GM23248 (cell line): ENCODE measurements around the gene FOXB2. TPM values are rescaled to one million over a fixed set of nuclear protein-coding genes. Genes with fewer than 3 reads are reported as not detected.

Experiments used
- DNase-seq: peaks from one replicate; pipeline ENCODE4 v3.0.0-alpha.2; 2015
- H2AFZ ChIP-seq: fragments of 200-600 bp; sonication (generic); 2 replicates; pipeline ENCODE4 v1.6.1; 2016; ENCODE audit warnings: antibody characterized with exemption
- H3F3A ChIP-seq: fragments of 200-600 bp; sonication (generic); 2 replicates; pipeline ENCODE4 v1.6.1; 2016; ENCODE audit warnings: mild to moderate bottlenecking, antibody characterized with exemption, mixed run types; ENCODE audit not compliant: insufficient read depth
- H3K27ac ChIP-seq: fragments of 200-600 bp; sonication (generic); 2 replicates; pipeline ENCODE4 v1.5.1; 2016; ENCODE audit warnings: mild to moderate bottlenecking
- H3K27me3 ChIP-seq: fragments of 200-600 bp; sonication (generic); replicated peaks from 2 replicates; pipeline ENCODE4 v1.6.1; 2016; ENCODE audit warnings: mild to moderate bottlenecking; ENCODE audit not compliant: insufficient read depth
- H3K36me3 ChIP-seq: fragments of 200-600 bp; sonication (generic); 2 replicates; pipeline ENCODE4 v1.6.1; 2016; ENCODE audit warnings: low read depth, mild to moderate bottlenecking
- H3K4me1 ChIP-seq: fragments of 200-600 bp; sonication (generic); 2 replicates; pipeline ENCODE4 v1.6.1; 2016; ENCODE audit warnings: mild to moderate bottlenecking; ENCODE audit not compliant: insufficient read depth
- H3K4me2 ChIP-seq: fragments of 200-600 bp; sonication (generic); one replicate; pipeline ENCODE4 v1.6.1; 2016; ENCODE audit warnings: mild to moderate bottlenecking; ENCODE audit not compliant: unreplicated experiment
- H3K4me3 ChIP-seq: fragments of 200-600 bp; sonication (generic); 2 replicates; pipeline ENCODE4 v1.5.1; 2016; ENCODE audit warnings: mild to moderate bottlenecking
- H3K79me2 ChIP-seq: fragments of 200-600 bp; sonication (generic); 2 replicates; pipeline ENCODE4 v1.6.1; 2016; ENCODE audit warnings: mild to moderate bottlenecking; ENCODE audit not compliant: insufficient read depth
- H3K9ac ChIP-seq: fragments of 200-600 bp; sonication (generic); 2 replicates; pipeline ENCODE4 v1.6.1; 2016; ENCODE audit warnings: mild to moderate bottlenecking
- H3K9me2 ChIP-seq: fragments of 200-600 bp; sonication (generic); 2 replicates; pipeline ENCODE4 v1.6.1; 2016; ENCODE audit warnings: mixed run types, mild to moderate bottlenecking, moderate library complexity; ENCODE audit not compliant: insufficient read depth
- H3K9me3 ChIP-seq: fragments of 200-600 bp; sonication (generic); one replicate; pipeline ENCODE4 v1.6.1; 2017; ENCODE audit warnings: low read depth
- H4K20me1 ChIP-seq: fragments of 200-600 bp; sonication (generic); 2 replicates; pipeline ENCODE4 v1.6.0; 2016; ENCODE audit not compliant: insufficient read depth
- EZH2 ChIP-seq: fragments of 200-600 bp; sonication (generic); IDR thresholded peaks from 2 replicates; pipeline ENCODE4 v1.6.1; 2018; ENCODE audit warnings: antibody characterized with exemption, mild to moderate bottlenecking; ENCODE audit not compliant: insufficient read depth, poor library complexity, severe bottlenecking
- EZH2phosphoT487 ChIP-seq: fragments of 200-600 bp; sonication (generic); IDR thresholded peaks from 2 replicates; pipeline ENCODE4 v1.6.1; 2018; ENCODE audit warnings: antibody characterized with exemption, moderate library complexity, mild to moderate bottlenecking, low read depth; ENCODE audit not compliant: insufficient read depth
- WGBS, 2 experiments: methylation state at CpG; one replicate each; pipeline ENCODE4 v1.1.6; 2015 to 2017; ENCODE audit warnings: low lambda C conversion rate in 2 of 2, low coverage in 1 of 2; ENCODE audit errors: missing lambda C conversion rate in 2 of 2; 5-methylcytosine and 5-hydroxymethylcytosine counted together
- in situ Hi-C: fragments of 300-500 bp; cut with MboI; formaldehyde crosslinking; loops from 2 replicates; pipeline ENCODE4 v1.15.0; 2020
- polyA plus RNA-seq: library from polyadenylated mRNA; unstranded; fragments of >200 nt; fragmentation: Nextera tagmentation; extraction: Ambion mirVana; gene quantifications from 2 replicates; pipeline ENCODE4 v1.2.1, GENCODE V29; 2016
- small RNA-seq: library from RNA; depleted of rRNA; stranded (forward); fragments of <200 nt; gene quantifications from one replicate; pipeline ENCODE3, GENCODE V24; 2014; ENCODE audit warnings: low read depth, low replicate concordance
- total RNA-seq: library from RNA; depleted of rRNA; stranded (reverse); fragments of >200 nt; shearing (Covaris generic); gene quantifications from 2 replicates; pipeline ENCODE4 v1.2.3, GENCODE V29; 2014; rRNA removed

FOXB2 gene
- total and polyA plus RNA-seq, 2 experiments from 2014 or later = not detected

DNA sequence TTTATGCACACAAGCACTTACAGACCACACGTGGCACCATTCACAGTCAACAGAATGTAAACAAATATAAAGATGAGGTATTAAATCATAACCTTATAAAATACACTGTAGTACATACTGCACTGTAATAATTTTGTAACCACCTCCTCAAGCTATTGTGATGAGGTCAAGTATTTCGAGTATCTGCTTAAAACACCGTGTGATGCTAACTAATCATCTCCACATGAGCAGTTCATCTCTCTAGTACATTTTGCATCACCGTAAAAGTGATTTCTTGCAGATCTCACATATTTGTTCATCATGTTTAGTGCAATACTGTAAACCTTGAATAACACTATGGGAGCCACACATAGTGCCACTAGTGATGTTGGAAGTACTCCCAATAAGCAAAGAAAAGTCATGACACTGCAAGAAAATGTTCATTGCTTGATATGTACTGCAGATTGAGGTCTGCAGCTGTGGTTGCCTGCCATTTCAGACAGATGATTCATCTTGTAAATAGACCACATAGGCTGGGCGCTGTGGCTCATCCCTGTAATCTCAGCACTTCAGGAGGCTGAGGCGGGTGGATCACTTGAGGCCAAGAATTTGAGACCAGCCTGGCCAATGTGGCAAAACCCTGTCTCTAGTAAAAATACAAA lies 44.3 kb downstream of the FOXB2 start:
- Histone ChIP-seq H2AFZ (no peak overlapping the region), H3K4me2 (no peak overlapping the region), H3K9ac (no peak overlapping the region), H3F3A (peaks cover 7% of the 10 kb centered on the region; the same call in 1 of the 2 replicates), H3K79me2 (no peaks in the 10 kb centered on the region), H3K9me2 (no peaks in the 10 kb centered on the region), H4K20me1 (no peaks in the 10 kb centered on the region), H3K4me3 (no peak overlapping the region), H3K9me3 (no peaks in the 10 kb centered on the region), H3K4me1 (peaks cover 3% of the 10 kb centered on the region; the same call in 1 of the 2 replicates), H3K36me3 (no peaks in the 10 kb centered on the region), H3K27ac (no peak overlapping the region), H3K27me3 (peaks cover 15% of the 10 kb centered on the region)
- 9 to 14% methylated on average over 6 of the region's 6 CpGs for WGBS, 2 experiments
- TF ChIP-seq EZH2 (no peak), EZH2phosphoT487 (no peak)
- in situ Hi-C loops = no loop called here
- peak; percentile 70 for DNase-seq

DNA sequence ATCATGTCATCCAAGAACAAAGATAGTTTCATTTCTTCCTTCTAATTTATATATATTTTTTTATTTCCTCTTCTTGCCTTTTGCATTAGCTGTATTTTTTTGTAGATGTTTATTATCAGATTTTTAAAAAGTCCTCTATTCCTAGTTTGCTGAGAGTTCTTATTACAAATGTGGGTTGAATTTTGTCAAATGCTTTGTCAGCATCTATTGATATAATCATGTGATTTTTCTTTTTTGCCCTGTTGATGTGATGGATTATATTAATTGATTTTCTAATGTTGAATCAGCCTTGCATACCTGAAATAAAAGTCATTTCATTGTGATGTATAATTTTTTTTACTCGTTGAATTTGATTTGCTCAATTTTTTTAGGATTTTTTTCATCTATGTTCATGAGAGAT lies 46.9 kb downstream of the FOXB2 start:
- TF ChIP-seq EZH2phosphoT487 (no peak), EZH2 (no peak)

More for the DNA sequence above, 46.9 kb downstream of the FOXB2 start:
- H3K4me3 ChIP-seq = no peak overlapping the region
- no peaks in the 10 kb centered on the region for H4K20me1 ChIP-seq
- no peak overlapping the region for H3K4me2 ChIP-seq
- DNase-seq = no peak
- H3F3A ChIP-seq = peaks cover 7% of the 10 kb centered on the region; the same call in 1 of the 2 replicates
- H3K27me3 ChIP-seq = peaks cover 18% of the 10 kb centered on the region
- no peaks in the 10 kb centered on the region for H3K9me2 ChIP-seq
- no peak overlapping the region for H2AFZ ChIP-seq
- H3K27ac ChIP-seq = no peak overlapping the region
- in situ Hi-C loops = no loop called here
- no peak overlapping the region for H3K9ac ChIP-seq
- H3K4me1 ChIP-seq = peaks cover 3% of the 10 kb centered on the region; the same call in 1 of the 2 replicates
- no peaks in the 10 kb centered on the region for H3K9me3 ChIP-seq
- WGBS, 2 experiments = 8 to 9% methylated on average over 1 of the region's 1 CpG
- H3K79me2 ChIP-seq = no peaks in the 10 kb centered on the region
- no peaks in the 10 kb centered on the region for H3K36me3 ChIP-seq

Small RNA genes within 50 kb of the gene (small RNA-seq; reads per million reads assigned to genes)
- gene ATP5MFP3 = not detected

Other genes with a start within 250 kb of the FOXB2 start
- 6.8 and 8.8 TPM in 2 replicates for gene PRUNE2, start 113.5 kb upstream of the FOXB2 start, total RNA-seq
- 2.0 and 2.8 TPM in 2 replicates for gene PRUNE2, start 113.5 kb upstream of the FOXB2 start, polyA plus RNA-seq
- gene VPS13A, start 157.9 kb downstream of the FOXB2 start, total RNA-seq = 15.8 and 19.9 TPM in 2 replicates
- gene VPS13A, start 157.9 kb downstream of the FOXB2 start, polyA plus RNA-seq = 4.2 and 8.9 TPM in 2 replicates